ENCODE data around the gene ANXA6.

Gene ANXA6

GRCh38 chr5:151130235-151130921 lies 27.2 kb downstream of the ANXA6 start:
- H3K4me3 Mint-ChIP-seq: no peak overlapping the region
- no peak overlapping the region for H3K27ac Mint-ChIP-seq
- peaks cover 8% of the 10 kb centered on the region for H3K27me3 Mint-ChIP-seq (ENCODE audit: low read depth, poor library complexity)
- no peak for DNase-seq
- peaks cover 52% of the 10 kb centered on the region for H3K36me3 Mint-ChIP-seq (ENCODE audit: low read depth)
- no peak for TF ChIP-seq CTCF (IDR thresholded peaks at IDR 0.05)
- H3K9me3 Mint-ChIP-seq: no peaks in the 10 kb centered on the region
- H3K4me1 Mint-ChIP-seq: peaks cover 23% of the 10 kb centered on the region

- Mint-ChIP-seq H3K4me1 (peaks cover 30% of the 10 kb centered on the region), H3K4me3 (no peak overlapping the region), H3K36me3 (ENCODE audit: low read depth) (peaks cover 56% of the 10 kb centered on the region), H3K27me3 (ENCODE audit: low read depth, poor library complexity) (peaks cover 8% of the 10 kb centered on the region), H3K9me3 (no peaks in the 10 kb centered on the region), H3K27ac (no peak overlapping the region)
- no peak for TF ChIP-seq CTCF (IDR thresholded peaks at IDR 0.05)
- DNase-seq: no peak
Observed at GRCh38 chr5:151128817-151129216, 28.8 kb downstream of the ANXA6 start.

GRCh38 chr5:151127926-151128325 lies 29.7 kb downstream of the ANXA6 start:
- TF ChIP-seq CTCF (IDR thresholded peaks at IDR 0.05): no peak
- DNase-seq: no peak
- Mint-ChIP-seq H3K27me3 (ENCODE audit: low read depth, poor library complexity) (peaks cover 8% of the 10 kb centered on the region), H3K4me3 (no peak overlapping the region), H3K9me3 (no peaks in the 10 kb centered on the region), H3K27ac (peak overlapping the region; percentile 59), H3K4me1 (peaks cover 30% of the 10 kb centered on the region), H3K36me3 (ENCODE audit: low read depth) (peaks cover 50% of the 10 kb centered on the region)

- DNase-seq: peak; percentile 85
- Mint-ChIP-seq H3K9me3 (no peaks in the 10 kb centered on the region), H3K36me3 (ENCODE audit: low read depth) (peaks cover 54% of the 10 kb centered on the region), H3K4me1 (peaks cover 30% of the 10 kb centered on the region), H3K27me3 (ENCODE audit: low read depth, poor library complexity) (peaks cover 8% of the 10 kb centered on the region), H3K27ac (peak overlapping the region; percentile 93), H3K4me3 (peak overlapping the region; percentile 19)
- TF ChIP-seq CTCF (IDR thresholded peaks at IDR 0.05): peak; percentile 74
Observed at GRCh38 chr5:151126199-151126645, 31.4 kb downstream of the ANXA6 start.

GRCh38 chr5:151125421-151125820 lies 32.2 kb downstream of the ANXA6 start:
- H3K27me3 Mint-ChIP-seq (ENCODE audit: low read depth, poor library complexity): peaks cover 8% of the 10 kb centered on the region
- H3K9me3 Mint-ChIP-seq: no peaks in the 10 kb centered on the region
- H3K36me3 Mint-ChIP-seq (ENCODE audit: low read depth): peaks cover 58% of the 10 kb centered on the region

More at GRCh38 chr5:151125421-151125820, 32.2 kb downstream of the ANXA6 start:
- peaks cover 30% of the 10 kb centered on the region for H3K4me1 Mint-ChIP-seq
- no peak overlapping the region for H3K4me3 Mint-ChIP-seq
- H3K27ac Mint-ChIP-seq: no peak overlapping the region
- no peak for DNase-seq
- no peak for TF ChIP-seq CTCF (IDR thresholded peaks at IDR 0.05)
